Activated CD4-positive, alpha-beta T cell treated with anti-CD3 and anti-CD28 coated beads, Interleukin-2, amount 10 ng/mL, durations not matched to agents 24 days and 14 days (primary cell): ENCODE results near the gene ATP5F1C. TPM values are rescaled to one million over a fixed set of nuclear protein-coding genes. Genes with fewer than 3 reads are reported as not detected.
"Not testable (repeated sequence)": the region's sequence is repeated elsewhere in the genome, so short reads cannot be mapped to it uniquely, and the experiment has no call there.

Experiments used
- DNase-seq: peaks from one replicate; pipeline ENCODE4 v3.0.0; 2022
- H3K27ac Mint-ChIP-seq: one replicate; pipeline ENCODE4 v1.8.0; 2022; ENCODE audit warnings: mild to moderate bottlenecking, mixed read lengths
- H3K27me3 Mint-ChIP-seq: one replicate; pipeline ENCODE4 v1.8.0; 2022; ENCODE audit warnings: mixed read lengths
- H3K36me3 Mint-ChIP-seq: one replicate; pipeline ENCODE4 v1.8.0; 2022; ENCODE audit warnings: low read depth, mild to moderate bottlenecking, mixed read lengths
- H3K4me1 Mint-ChIP-seq: one replicate; pipeline ENCODE4 v1.8.0; 2021; ENCODE audit warnings: mixed read lengths
- H3K4me3 Mint-ChIP-seq: one replicate; pipeline ENCODE4 v1.8.0; 2022; ENCODE audit warnings: mild to moderate bottlenecking, moderate library complexity, mixed read lengths
- H3K9me3 Mint-ChIP-seq: one replicate; pipeline ENCODE4 v1.8.0; 2021; ENCODE audit warnings: mixed read lengths
- intact Hi-C: fragments of 100-400 bp; cut with micrococcal nuclease; formaldehyde crosslinking; loops from one replicate; pipeline ENCODE4 v1.15.1; 2023
- total RNA-seq: library from RNA; stranded (reverse); gene quantifications from 2 replicates; pipeline ENCODE4 v1.2.3, GENCODE V29; 2022

ATP5F1C gene
- total RNA-seq, 1 donor from 2014 or later: 332 TPM

DNA sequence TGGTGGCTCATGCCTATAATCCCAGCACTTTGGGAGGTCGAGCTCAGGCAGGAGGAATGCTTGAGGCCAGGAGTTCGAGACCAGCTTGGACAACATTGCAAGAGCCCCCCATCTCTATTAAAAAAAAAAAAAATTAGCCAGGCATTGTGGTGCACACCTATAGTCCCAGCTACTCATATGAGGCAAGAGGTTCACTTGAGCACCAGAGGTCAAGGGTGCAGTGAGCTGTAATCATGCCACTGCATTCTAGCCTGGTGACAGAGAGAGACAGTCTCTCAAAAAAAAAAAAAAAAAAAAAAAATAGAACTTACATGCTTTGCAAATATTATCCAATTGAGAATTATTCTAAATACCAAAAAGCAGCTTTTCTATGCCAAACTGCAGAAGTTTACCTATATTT lies 11.2 kb upstream of the ATP5F1C start:
- Mint-ChIP-seq H3K27me3 (no peaks in the 10 kb centered on the region), H3K4me3 (no peak overlapping the region), H3K9me3 (no peaks in the 10 kb centered on the region), H3K36me3 (peaks cover 54% of the 10 kb centered on the region), H3K27ac (no peak overlapping the region), H3K4me1 (peaks cover 5% of the 10 kb centered on the region)
- intact Hi-C loops: no loop called here
- no peak for DNase-seq

DNA sequence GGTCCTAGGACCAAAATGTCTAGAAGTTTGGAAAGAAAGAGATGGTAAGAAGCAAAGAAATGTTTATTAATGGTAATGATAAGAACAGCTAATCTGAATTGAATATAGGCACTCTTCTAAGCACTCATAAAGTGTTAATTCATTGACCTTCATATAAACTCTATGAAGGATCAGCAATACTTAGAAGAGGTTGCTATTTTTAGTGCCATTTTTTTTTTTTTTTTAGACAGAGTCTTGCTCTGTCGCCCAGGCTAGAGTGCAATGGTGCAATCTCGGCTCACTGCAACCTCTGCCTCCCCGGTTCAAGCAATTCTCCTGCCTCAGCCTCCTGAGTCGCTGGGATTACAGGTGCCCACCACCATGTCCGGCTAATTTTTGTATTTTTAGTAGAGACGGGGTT lies 5.8 kb upstream of the ATP5F1C start:
- H3K27ac Mint-ChIP-seq, intact Hi-C loops, H3K9me3 Mint-ChIP-seq, DNase-seq, H3K27me3 Mint-ChIP-seq, H3K4me3 Mint-ChIP-seq: not testable (repeated sequence)
- Mint-ChIP-seq H3K36me3 (peaks cover 44% of the 10 kb centered on the region), H3K4me1 (peaks cover 19% of the 10 kb centered on the region)

DNA sequence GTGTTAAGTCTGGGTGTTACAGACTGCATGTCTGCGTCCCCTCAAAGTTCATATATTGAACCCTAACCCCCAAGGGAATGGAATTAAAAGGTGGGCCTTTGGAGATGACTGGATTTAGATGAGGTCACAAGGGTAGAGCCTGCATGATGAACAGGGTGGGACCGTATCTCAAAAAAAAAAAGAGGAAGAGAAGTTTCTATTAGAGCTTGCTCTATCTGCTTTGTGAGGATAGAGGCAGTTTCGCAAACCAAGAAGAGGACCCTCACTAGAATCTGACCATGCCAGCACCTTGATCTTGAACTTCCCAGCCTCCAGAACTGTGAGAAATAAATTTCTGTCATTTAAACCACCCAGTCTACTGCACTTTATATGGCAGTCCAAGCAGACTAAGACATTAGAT lies 1.5 kb upstream of the ATP5F1C start:
- Mint-ChIP-seq H3K4me1 (peaks cover 22% of the 10 kb centered on the region), H3K27me3 (no peaks in the 10 kb centered on the region), H3K4me3 (no peak overlapping the region), H3K9me3 (no peaks in the 10 kb centered on the region), H3K36me3 (peaks cover 26% of the 10 kb centered on the region), H3K27ac (no peak overlapping the region)
- DNase-seq: no peak
- intact Hi-C loops: no loop called here

DNA sequence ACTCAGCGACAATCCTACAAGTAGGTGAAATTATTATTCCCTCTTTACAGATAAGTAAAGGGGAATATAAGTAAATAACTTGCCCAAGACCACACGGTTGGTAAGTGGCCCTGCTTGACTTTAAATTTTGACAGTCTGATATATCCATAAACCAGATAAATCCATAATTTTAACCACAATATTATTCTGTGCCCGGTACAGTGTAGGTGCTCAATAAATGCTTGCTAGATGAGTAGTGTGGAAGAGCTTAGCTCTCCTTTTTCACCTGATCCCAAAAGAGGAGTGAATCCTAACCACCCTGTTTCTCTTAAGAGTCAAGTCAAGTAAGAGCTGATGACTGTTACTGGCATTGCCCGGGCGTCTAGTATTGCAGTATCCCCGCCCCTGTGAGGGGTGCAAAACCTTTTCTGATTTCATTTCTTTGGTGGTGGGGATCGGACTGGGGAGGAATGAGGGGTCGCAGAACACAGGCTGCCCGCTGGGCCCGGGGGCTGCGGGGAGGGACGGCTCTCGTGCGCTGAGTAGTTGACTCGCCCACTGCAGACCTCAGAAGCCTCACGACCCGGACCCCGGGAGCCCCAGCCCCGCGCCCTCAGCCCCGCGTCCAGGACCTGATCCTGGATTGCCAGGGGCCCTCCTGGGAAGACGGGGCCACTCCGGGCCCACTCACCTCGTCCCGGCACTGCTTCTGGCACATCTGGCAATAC lies 674 bp upstream of the ATP5F1C start:
- H3K27ac Mint-ChIP-seq: no peak overlapping the region
- no peaks in the 10 kb centered on the region for H3K9me3 Mint-ChIP-seq
- H3K36me3 Mint-ChIP-seq: peaks cover 30% of the 10 kb centered on the region
- no peaks in the 10 kb centered on the region for H3K27me3 Mint-ChIP-seq
- no peak overlapping the region for H3K4me3 Mint-ChIP-seq
- intact Hi-C loops: no loop called here
- DNase-seq: no peak
- H3K4me1 Mint-ChIP-seq: peaks cover 30% of the 10 kb centered on the region

DNA sequence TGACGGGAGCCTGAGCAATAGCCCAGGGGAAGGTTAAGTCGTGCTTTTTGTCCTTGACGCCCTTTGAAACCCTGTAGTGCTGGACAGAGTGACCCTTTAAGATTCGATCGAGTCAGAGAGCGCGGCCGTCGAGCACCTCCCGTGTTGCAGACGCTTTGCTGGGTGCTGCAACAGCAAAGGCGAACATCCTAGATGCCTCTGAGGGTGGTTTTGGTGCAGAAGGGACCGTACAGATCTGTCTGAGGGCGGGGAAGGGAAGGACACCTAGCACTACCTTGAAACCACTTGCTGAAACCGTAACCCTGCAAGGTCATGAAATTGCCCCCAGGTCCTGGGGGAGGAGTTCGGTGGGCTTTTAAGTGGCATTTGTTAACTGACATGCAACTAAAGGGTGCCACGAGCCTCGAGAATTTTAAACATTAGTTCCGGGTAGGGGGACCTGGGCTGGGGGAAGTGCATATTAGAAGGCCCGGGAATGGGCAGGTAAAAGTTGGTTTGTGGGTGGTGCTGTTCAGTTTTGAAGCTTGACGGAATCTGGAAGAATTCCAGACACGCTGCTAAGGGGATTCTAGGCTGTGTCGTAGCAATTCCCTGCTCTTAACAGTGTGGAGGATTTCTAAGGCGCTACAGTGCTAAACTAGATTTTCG lies 786 bp downstream of the ATP5F1C start:
- intact Hi-C loops: loop anchor here (1.0 kb wide), 1 partner anchor 30 kb away; the partner anchor contains the start of gene TAF3
- Mint-ChIP-seq H3K36me3 (peaks cover 34% of the 10 kb centered on the region), H3K9me3 (no peaks in the 10 kb centered on the region), H3K4me3 (no peak overlapping the region), H3K27ac (no peak overlapping the region), H3K4me1 (peaks cover 33% of the 10 kb centered on the region), H3K27me3 (no peaks in the 10 kb centered on the region)
- no peak for DNase-seq

DNA sequence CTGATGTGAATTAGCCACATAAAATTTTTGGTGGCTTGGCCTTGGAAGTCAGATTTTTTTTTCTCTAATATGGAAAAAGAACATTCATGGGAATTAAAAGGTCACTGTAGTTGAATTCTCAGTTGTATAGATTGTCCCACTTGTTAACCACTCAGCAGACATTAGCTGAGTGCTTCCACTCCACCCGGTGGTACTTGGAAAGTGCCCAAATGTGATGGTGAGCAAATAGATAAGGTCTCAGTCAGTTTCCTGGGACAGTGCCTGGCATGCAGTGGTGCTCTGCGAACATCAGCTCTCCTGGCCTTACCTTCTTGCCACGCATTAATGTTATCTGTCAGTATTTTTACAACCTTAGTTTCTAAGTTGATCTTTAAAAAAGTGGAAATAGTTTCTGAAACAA lies 1.4 kb downstream of the ATP5F1C start:
- no peak overlapping the region for H3K27ac Mint-ChIP-seq

DNA sequence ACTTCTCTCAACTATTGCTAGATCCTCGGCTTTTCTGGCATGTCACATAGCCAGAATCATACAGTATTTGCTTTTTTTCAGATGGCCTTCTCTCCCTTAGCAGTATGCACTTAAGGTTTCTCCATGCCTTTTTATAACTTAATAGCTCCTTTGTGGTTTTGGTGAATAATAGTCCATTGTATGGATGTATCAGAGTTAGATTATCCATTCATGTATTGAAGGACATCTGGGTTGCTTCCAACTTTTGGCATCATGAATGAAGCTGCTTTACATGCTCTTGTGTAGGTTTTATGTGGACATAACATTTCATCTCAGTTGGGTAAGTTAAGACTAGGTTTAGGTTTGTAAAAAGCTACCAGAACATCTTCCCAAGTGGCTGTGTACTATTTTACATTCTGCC lies 4.6 kb downstream of the ATP5F1C start:
- H3K4me1 Mint-ChIP-seq: peaks cover 44% of the 10 kb centered on the region
- H3K36me3 Mint-ChIP-seq: peaks cover 43% of the 10 kb centered on the region
- H3K4me3 Mint-ChIP-seq: no peak overlapping the region
- no peak overlapping the region for H3K27ac Mint-ChIP-seq
- H3K9me3 Mint-ChIP-seq: no peaks in the 10 kb centered on the region
- no peak for DNase-seq
- H3K27me3 Mint-ChIP-seq: no peaks in the 10 kb centered on the region
- intact Hi-C loops: no loop called here

More for the DNA sequence above, 1.4 kb downstream of the ATP5F1C start:
- Mint-ChIP-seq H3K4me1 (peaks cover 36% of the 10 kb centered on the region), H3K36me3 (peaks cover 32% of the 10 kb centered on the region), H3K9me3 (no peaks in the 10 kb centered on the region), H3K4me3 (no peak overlapping the region), H3K27me3 (no peaks in the 10 kb centered on the region)
- intact Hi-C loops: no loop called here
- DNase-seq: no peak

DNA sequence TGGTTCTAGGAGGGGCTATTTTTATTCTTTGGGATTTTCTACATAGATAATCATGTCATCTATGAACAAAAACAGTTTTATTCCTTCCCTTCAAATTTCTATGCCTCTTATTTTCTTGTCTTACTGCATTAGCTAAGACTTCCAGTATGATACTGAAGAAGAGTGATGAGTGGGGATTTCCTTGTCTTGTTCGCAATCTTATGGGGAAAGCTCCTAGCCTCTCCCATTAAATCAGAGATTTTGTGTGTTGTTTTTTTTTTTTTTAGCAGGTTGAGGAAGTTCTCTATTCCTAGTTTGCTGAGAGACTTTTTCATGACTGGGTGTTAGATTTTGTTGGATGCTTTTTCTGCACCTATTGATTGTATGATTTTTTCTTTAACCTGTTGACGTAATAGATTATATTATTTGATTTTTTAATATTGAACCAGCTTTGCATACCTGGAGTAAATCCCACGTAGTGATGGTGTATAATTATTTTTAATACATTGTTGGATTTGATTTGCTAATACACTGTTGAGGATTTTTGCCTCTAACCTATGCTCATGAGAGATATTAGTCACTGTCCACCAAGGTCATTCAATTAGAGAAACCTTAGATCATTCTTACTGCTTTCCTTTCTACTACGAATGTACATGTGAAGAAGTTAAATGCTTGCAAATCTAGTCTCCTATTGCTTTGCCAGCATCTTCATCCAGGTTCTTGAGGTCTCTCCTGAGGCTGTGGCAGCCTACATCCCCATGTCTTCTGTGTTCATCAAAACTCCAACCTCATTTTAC lies 6.5 kb downstream of the ATP5F1C start:
- H3K27ac Mint-ChIP-seq: no peak overlapping the region
- peaks cover 50% of the 10 kb centered on the region for H3K36me3 Mint-ChIP-seq

DNA sequence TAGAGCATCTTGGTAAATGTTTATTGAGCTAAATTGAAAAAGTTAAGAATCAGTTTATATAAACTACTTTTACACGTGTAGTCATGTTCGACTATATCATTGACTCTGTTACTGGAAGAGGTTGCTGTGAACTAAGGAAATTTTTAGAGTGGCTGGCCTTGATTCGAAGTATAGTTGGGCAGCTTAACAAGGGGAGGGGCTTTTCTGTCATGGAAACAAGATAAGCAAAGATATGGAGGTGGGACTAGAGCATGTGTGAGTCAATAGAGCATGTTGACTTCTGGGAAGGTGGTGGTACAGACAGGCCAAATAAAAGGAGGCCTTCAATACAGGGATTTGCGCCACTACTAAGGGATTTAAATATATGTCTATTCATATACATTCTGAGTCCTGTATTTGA lies 7.6 kb downstream of the ATP5F1C start:
- no peaks in the 10 kb centered on the region for H3K9me3 Mint-ChIP-seq
- H3K27me3 Mint-ChIP-seq: no peaks in the 10 kb centered on the region
- peak overlapping the region; percentile 61 for H3K27ac Mint-ChIP-seq
- H3K4me1 Mint-ChIP-seq: peaks cover 39% of the 10 kb centered on the region
- intact Hi-C loops: no loop called here
- peaks cover 55% of the 10 kb centered on the region for H3K36me3 Mint-ChIP-seq
- H3K4me3 Mint-ChIP-seq: no peak overlapping the region
- no peak for DNase-seq

More for the DNA sequence above, 6.5 kb downstream of the ATP5F1C start:
- intact Hi-C loops: no loop called here
- H3K4me3 Mint-ChIP-seq: no peak overlapping the region
- no peaks in the 10 kb centered on the region for H3K27me3 Mint-ChIP-seq
- H3K9me3 Mint-ChIP-seq: no peaks in the 10 kb centered on the region
- no peak for DNase-seq
- peaks cover 43% of the 10 kb centered on the region for H3K4me1 Mint-ChIP-seq

DNA sequence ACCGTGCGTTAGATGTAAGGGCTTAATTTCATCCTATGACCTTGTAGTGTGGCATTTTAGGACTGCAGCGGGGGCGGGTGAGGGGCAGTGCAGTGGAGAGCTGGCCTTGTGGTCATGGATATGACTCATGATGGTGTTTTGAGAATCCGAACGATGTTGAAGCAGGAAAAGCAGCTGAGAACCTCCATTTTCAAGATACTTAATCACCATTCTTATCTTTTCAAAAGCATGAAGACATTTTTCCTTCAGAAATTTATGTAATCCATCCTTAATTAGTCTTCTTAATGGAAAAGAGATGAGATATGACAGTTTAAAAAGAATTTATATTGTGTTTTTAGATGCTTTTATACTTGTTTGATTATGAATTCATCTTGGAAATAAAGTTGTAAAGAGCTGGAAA lies 9.6 kb downstream of the ATP5F1C start:
- no peaks in the 10 kb centered on the region for H3K27me3 Mint-ChIP-seq
- no peak for DNase-seq
- H3K9me3 Mint-ChIP-seq: no peaks in the 10 kb centered on the region
- peaks cover 54% of the 10 kb centered on the region for H3K36me3 Mint-ChIP-seq
- H3K4me1 Mint-ChIP-seq: peaks cover 26% of the 10 kb centered on the region
- no peak overlapping the region for H3K27ac Mint-ChIP-seq
- H3K4me3 Mint-ChIP-seq: no peak overlapping the region
- intact Hi-C loops: no loop called here

DNA sequence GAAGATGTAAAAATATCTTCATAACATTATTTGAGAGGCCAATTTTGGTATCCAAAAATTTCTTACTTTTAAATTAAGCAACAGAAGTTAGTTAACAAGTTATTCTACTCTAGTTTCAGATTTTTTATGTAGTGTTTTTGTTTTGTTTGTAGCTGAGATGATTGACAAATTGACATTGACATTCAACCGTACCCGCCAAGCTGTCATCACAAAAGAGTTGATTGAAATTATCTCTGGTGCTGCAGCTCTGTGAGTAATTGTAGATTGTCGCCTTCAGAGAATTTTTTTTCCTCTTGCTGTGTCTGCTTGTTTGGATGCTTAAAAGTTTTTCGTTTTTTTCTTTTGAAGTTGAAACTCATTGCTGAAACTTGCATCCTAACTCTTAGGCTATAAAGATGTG lies 14.6 kb downstream of the ATP5F1C start:
- no peaks in the 10 kb centered on the region for H3K9me3 Mint-ChIP-seq
- intact Hi-C loops: no loop called here
- DNase-seq: no peak
- H3K27ac Mint-ChIP-seq: no peak overlapping the region
- no peak overlapping the region for H3K4me3 Mint-ChIP-seq
- peaks cover 62% of the 10 kb centered on the region for H3K36me3 Mint-ChIP-seq
- H3K4me1 Mint-ChIP-seq: no peaks in the 10 kb centered on the region
- no peaks in the 10 kb centered on the region for H3K27me3 Mint-ChIP-seq

DNA sequence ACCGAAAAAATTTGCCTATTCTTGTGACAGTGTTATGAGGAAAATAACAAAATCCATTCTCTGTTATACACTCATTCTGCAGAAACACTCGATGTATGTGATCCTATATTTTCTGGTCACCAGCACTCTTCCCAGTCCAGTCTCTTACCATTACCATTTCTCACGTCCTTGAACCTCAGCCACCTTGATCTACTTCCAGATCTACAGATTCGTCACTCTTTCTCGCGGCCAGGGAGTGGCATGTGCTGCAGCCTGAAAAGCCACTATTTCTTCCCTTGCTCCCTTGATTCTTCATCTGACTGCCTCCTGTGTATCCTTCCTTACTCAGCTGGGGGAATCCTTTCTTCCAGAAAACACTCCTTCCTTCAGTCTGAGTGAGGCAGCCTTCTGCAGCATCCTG lies 16.2 kb downstream of the ATP5F1C start:
- intact Hi-C loops: no loop called here
- no peaks in the 10 kb centered on the region for H3K9me3 Mint-ChIP-seq
- no peaks in the 10 kb centered on the region for H3K4me1 Mint-ChIP-seq
- H3K27ac Mint-ChIP-seq: peak overlapping the region; percentile 0
- H3K4me3 Mint-ChIP-seq: no peak overlapping the region
- no peak for DNase-seq
- H3K36me3 Mint-ChIP-seq: peaks cover 57% of the 10 kb centered on the region
- H3K27me3 Mint-ChIP-seq: no peaks in the 10 kb centered on the region

DNA sequence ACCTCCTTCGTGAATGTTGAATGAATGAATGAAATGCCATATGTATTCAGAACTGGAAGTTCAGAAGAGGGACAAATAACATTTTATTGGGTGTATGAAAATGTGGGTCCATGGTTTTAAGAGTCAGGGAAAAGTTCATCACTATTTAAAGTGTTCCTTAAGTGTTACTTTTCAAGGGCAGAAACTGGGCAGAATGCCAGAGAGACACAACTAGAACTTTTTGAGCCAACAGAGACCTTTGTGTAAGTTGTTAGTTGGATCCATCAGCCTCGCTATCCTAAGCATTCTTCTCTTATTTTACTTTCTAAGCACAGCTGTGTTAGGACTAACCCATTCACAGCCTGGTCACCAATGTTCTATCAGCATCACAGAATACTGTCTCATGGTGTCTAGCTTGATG lies 16.8 kb downstream of the ATP5F1C start:
- DNase-seq: no peak
- intact Hi-C loops: no loop called here
- Mint-ChIP-seq H3K4me1 (no peaks in the 10 kb centered on the region), H3K4me3 (no peak overlapping the region), H3K27ac (no peak overlapping the region), H3K36me3 (peaks cover 52% of the 10 kb centered on the region), H3K27me3 (no peaks in the 10 kb centered on the region), H3K9me3 (no peaks in the 10 kb centered on the region)

DNA sequence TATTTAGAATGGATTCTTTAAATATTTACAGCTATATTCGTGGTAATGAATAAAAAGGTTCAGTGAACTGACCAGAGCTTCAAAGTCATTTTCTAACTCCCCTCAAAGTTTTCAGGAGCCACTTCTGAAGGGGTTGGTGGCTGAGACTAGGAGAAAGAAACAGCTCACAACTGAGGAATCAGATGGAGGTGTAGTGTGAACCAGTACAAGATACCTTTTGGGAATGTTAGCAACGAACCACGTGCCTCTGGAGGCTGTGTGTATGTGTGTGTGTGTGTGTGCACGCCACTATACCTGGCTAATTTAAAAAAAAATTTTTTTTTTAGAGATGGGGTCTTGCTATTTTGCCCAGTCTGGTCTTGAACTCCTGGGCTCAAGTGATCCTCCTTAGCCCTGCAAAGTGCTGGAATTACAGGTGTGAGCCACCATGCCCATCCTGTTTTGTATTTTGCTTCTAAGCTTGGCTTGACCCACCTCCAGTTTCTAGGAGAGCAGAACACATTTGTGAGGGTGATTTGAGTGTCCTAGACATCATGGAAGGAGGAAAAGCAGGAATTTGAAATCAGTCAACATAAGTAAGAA lies 20.8 kb downstream of the ATP5F1C start:
- no peak for DNase-seq
- Mint-ChIP-seq H3K27ac (no peak overlapping the region), H3K4me3 (no peak overlapping the region), H3K27me3 (peaks cover 6% of the 10 kb centered on the region), H3K36me3 (peaks cover 27% of the 10 kb centered on the region), H3K4me1 (no peaks in the 10 kb centered on the region), H3K9me3 (no peaks in the 10 kb centered on the region)
- intact Hi-C loops: no loop called here
